Uterus (tissue), 4 donors: ENCODE results near the gene XPA. TPM values are rescaled to one million over a fixed set of nuclear protein-coding genes. Genes with fewer than 3 reads are reported as not detected.

Experiments used
- DNase-seq, 2 donors: peaks; one replicate each; pipeline ENCODE4 v3.0.0-alpha.2; 2019 to 2020
- H3K27ac ChIP-seq, 2 donors: fragments of 200-600 bp; sonication (generic); 1 replicate in 1 of 2; 2 replicates in 1 of 2; pipeline ENCODE4 v1.5.1; 2016 to 2018
- H3K27me3 ChIP-seq, 2 donors: fragments of 200-600 bp; sonication (generic); one replicate each; pipeline ENCODE4 v1.5.1; 2018 to 2019; ENCODE audit warnings: control low read depth in 1 of 2
- H3K36me3 ChIP-seq, 2 donors: fragments of 200-600 bp; sonication (generic); one replicate each; pipeline ENCODE4 v1.5.1; 2019; ENCODE audit warnings: control low read depth in 1 of 2
- H3K4me1 ChIP-seq, 2 donors: fragments of 200-600 bp; sonication (generic); one replicate each; pipeline ENCODE4 v1.5.1; 2018 to 2019; ENCODE audit warnings: control low read depth in 1 of 2
- H3K4me3 ChIP-seq, 2 donors: fragments of 200-600 bp; sonication (generic); 1 replicate in 1 of 2; 2 replicates in 1 of 2; pipeline ENCODE4 v1.5.1; 2018 to 2019; ENCODE audit warnings: mild to moderate bottlenecking in 1 of 2
- H3K9me3 ChIP-seq, 2 donors: fragments of 200-600 bp; sonication (generic); one replicate each; pipeline ENCODE4 v1.5.1; 2019; ENCODE audit warnings: control low read depth in 1 of 2
- CTCF ChIP-seq, 4 experiments: fragments of 200-600 bp in 2 of 4; fragments of 450-650 bp in 2 of 4; sonication (generic) in 2 of 4; IDR thresholded peaks; one replicate each; pipeline ENCODE4 v1.5.1; 2016 to 2019; ENCODE audit warnings: antibody characterized with exemption in 4 of 4, mild to moderate bottlenecking in 2 of 4, moderate library complexity in 1 of 4
- POLR2A ChIP-seq, 2 donors: fragments of 450-650 bp; IDR thresholded peaks; one replicate each; pipeline ENCODE4 v1.6.1; 2016; ENCODE audit warnings: antibody characterized with exemption in 2 of 2, mild to moderate bottlenecking in 1 of 2, moderate library complexity in 1 of 2
- intact Hi-C: fragments of 100-400 bp; cut with DNase I; formaldehyde crosslinking; loops from one replicate; pipeline ENCODE4 v1.15.1; 2023; ENCODE audit warnings: low total_unique reads
- total RNA-seq, 4 donors: library from RNA; depleted of rRNA in 3 of 4; stranded (reverse); fragments of >200 nt in 3 of 4; gene quantifications; one replicate each; pipeline versions ENCODE4 v1.1.0 to v1.2.4, GENCODE V29; 2014 to 2023
- donor health status: DM: yes; HTN: yes; CAD: no.

XPA gene
- total RNA-seq, 4 donors from 2014 or later, result 10.0 to 31.6 (median 23.7) TPM

GRCh38 chr9:97659771-97660170, 37.4 kb downstream of the XPA start:
- no peaks in the 10 kb centered on the region for H3K36me3 ChIP-seq
- intact Hi-C loops, result no loop called here
- TF ChIP-seq POLR2A (IDR thresholded peaks at IDR 0.05) (no peak), CTCF (IDR thresholded peaks at IDR 0.05) (no peak)

DNA sequence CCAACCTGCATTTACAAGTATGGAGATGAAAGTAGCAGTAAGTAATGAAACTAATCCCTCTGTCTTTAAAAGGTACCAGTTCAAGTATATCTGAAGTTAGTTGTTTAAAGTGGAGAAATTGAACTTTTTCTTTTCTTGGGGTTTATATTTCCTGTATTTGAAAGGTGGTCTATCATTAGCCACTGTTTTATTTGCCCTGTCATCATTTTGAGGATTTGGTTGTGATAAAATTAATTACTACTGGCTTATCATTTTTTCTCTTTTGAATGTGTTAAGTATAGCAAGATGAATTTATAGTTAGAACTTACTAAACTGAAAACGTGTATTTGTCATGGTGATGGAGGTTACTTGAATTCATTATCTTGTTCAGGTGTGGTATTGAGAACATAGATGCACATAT, 38.4 kb downstream of the XPA start:
- TF ChIP-seq POLR2A (IDR thresholded peaks at IDR 0.05), result no peak
- TF ChIP-seq CTCF (IDR thresholded peaks at IDR 0.05), result no peak
- Histone ChIP-seq H3K27ac (no peak overlapping the region), H3K4me1 (no peaks in the 10 kb centered on the region), H3K36me3 (no peaks in the 10 kb centered on the region), H3K9me3 (no peaks in the 10 kb centered on the region), H3K4me3 (no peak overlapping the region), H3K27me3 (no peaks in the 10 kb centered on the region)
- intact Hi-C loops, result no loop called here
- no peak for DNase-seq

More at GRCh38 chr9:97659771-97660170, 37.4 kb downstream of the XPA start:
- DNase-seq, result no peak
- H3K27me3 ChIP-seq, result no peaks in the 10 kb centered on the region
- H3K27ac ChIP-seq, result no peak overlapping the region
- H3K4me1 ChIP-seq, result no peaks in the 10 kb centered on the region
- no peak overlapping the region for H3K4me3 ChIP-seq
- H3K9me3 ChIP-seq, result no peaks in the 10 kb centered on the region

- DNase-seq, result no peak
- TF ChIP-seq POLR2A (IDR thresholded peaks at IDR 0.05) (no peak), CTCF (IDR thresholded peaks at IDR 0.05) (no peak)
- no peaks in the 10 kb centered on the region for H3K27me3 ChIP-seq
- H3K9me3 ChIP-seq, result no peaks in the 10 kb centered on the region
- intact Hi-C loops, result no loop called here
- H3K4me1 ChIP-seq, result no peaks in the 10 kb centered on the region
- H3K27ac ChIP-seq, result no peak overlapping the region
- H3K36me3 ChIP-seq, result no peaks in the 10 kb centered on the region
- no peak overlapping the region for H3K4me3 ChIP-seq
Measured at GRCh38 chr9:97651646-97652045, 45.5 kb downstream of the XPA start.

GRCh38 chr9:97647996-97648395, 49.1 kb downstream of the XPA start:
- Histone ChIP-seq H3K27ac (no peak overlapping the region), H3K4me1 (no peaks in the 10 kb centered on the region), H3K9me3 (no peaks in the 10 kb centered on the region), H3K36me3 (no peaks in the 10 kb centered on the region), H3K4me3 (no peak overlapping the region), H3K27me3 (no peaks in the 10 kb centered on the region)
- DNase-seq, result no peak
- TF ChIP-seq POLR2A (IDR thresholded peaks at IDR 0.05) (no peak), CTCF (IDR thresholded peaks at IDR 0.05) (no peak)
- intact Hi-C loops, result no loop called here

DNA sequence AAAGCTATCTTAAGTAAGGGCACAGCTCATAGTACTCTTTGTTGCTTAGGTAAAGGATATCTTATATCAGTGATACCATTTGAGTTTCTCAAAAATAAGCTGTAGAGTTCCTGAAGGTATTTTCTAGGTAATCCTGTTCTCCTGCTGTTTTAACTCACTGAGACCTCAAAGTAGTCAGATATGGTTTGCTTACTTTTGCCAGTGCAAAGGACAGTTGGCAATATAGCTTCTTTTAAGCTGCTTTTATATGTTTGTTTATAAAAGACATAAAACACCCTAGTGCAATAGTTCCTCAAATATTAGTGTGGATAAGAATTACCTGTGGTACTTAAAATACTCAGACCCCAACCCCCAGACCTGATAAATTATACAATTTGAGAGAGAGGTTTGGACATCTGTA, 51.4 kb downstream of the XPA start:
- Histone ChIP-seq H3K4me1 (no peaks in the 10 kb centered on the region), H3K4me3 (no peak overlapping the region), H3K27me3 (no peaks in the 10 kb centered on the region), H3K27ac (no peak overlapping the region), H3K36me3 (no peaks in the 10 kb centered on the region), H3K9me3 (no peaks in the 10 kb centered on the region)
- DNase-seq, result no peak
- no peak for TF ChIP-seq CTCF (IDR thresholded peaks at IDR 0.05)
- no peak for TF ChIP-seq POLR2A (IDR thresholded peaks at IDR 0.05)
- intact Hi-C loops, result no loop called here
